OCI-LY1 (cell line): ENCODE data around the gene SRP19.

ENCODE experiments used
- H2AFZ ChIP-seq: fragments of 200-600 bp; sonication (generic), shearing (Covaris generic); 2 replicates; pipeline ENCODE4 v1.6.0; 2014; ENCODE audit warnings: antibody characterized with exemption, mild to moderate bottlenecking, low read length
- H3F3A ChIP-seq: fragments of 200-600 bp; sonication (generic), shearing (Covaris generic); 2 replicates; pipeline ENCODE4 v1.6.0; 2014; ENCODE audit warnings: mild to moderate bottlenecking, antibody characterized with exemption, low read length, moderate library complexity; ENCODE audit not compliant: insufficient read depth
- H3K27ac ChIP-seq: fragments of 200-600 bp; sonication (generic); 2 replicates; pipeline ENCODE4 v1.5.1; 2014; ENCODE audit warnings: low read length, mixed run types, mild to moderate bottlenecking, low read depth; ENCODE audit not compliant: poor library complexity, severe bottlenecking
- H3K27me3 ChIP-seq: fragments of 200-600 bp; sonication (generic); 2 replicates; pipeline ENCODE4 v1.6.0; 2014; ENCODE audit warnings: antibody characterized with exemption, mild to moderate bottlenecking, low read length, moderate library complexity; ENCODE audit not compliant: insufficient read depth
- H3K36me3 ChIP-seq: fragments of 200-600 bp; sonication (generic); 2 replicates; pipeline ENCODE4 v1.6.1; 2014; ENCODE audit warnings: mild to moderate bottlenecking, antibody characterized with exemption, low read length, moderate library complexity, mixed read lengths; ENCODE audit not compliant: insufficient read depth
- H3K4me1 ChIP-seq: fragments of 200-600 bp; sonication (generic); 2 replicates; pipeline ENCODE4 v1.5.1; 2014; ENCODE audit warnings: mild to moderate bottlenecking, low read length, moderate library complexity; ENCODE audit not compliant: insufficient read depth, severe bottlenecking
- H3K4me2 ChIP-seq: fragments of 200-600 bp; sonication (generic), shearing (Covaris generic); 2 replicates; pipeline ENCODE4 v1.6.1; 2014; ENCODE audit warnings: low read length
- H3K4me3 ChIP-seq: fragments of 200-600 bp; sonication (generic); 2 replicates; pipeline ENCODE4 v1.5.1; 2014; ENCODE audit warnings: low read length, low read depth, mild to moderate bottlenecking, mixed read lengths; ENCODE audit not compliant: poor library complexity, severe bottlenecking
- H3K79me2 ChIP-seq: fragments of 200-600 bp; shearing (Covaris generic); 2 replicates; pipeline ENCODE4 v1.6.1; 2016; ENCODE audit warnings: mixed run types, low read length, mixed read lengths; ENCODE audit not compliant: insufficient read depth
- H3K9ac ChIP-seq: fragments of 200-600 bp; sonication (generic), shearing (Covaris generic); 2 replicates; pipeline ENCODE4 v1.6.1; 2014; ENCODE audit warnings: mild to moderate bottlenecking, low read length, mixed read lengths
- H3K9me2 ChIP-seq: fragments of 200-600 bp; sonication (generic), shearing (Covaris generic); 2 replicates; pipeline ENCODE4 v1.6.1; 2014; ENCODE audit warnings: low read depth, mild to moderate bottlenecking, low read length, mixed read lengths
- H3K9me3 ChIP-seq: fragments of 200-600 bp; shearing (Covaris generic); 2 replicates; pipeline ENCODE4 v1.6.1; 2014; ENCODE audit warnings: low read length, mixed read lengths
- H4K20me1 ChIP-seq: fragments of 200-600 bp; sonication (generic), shearing (Covaris generic); 2 replicates; pipeline ENCODE4 v1.6.0; 2016; ENCODE audit warnings: mild to moderate bottlenecking, low read length; ENCODE audit not compliant: insufficient read depth
- EZH2 ChIP-seq: fragments of 200-600 bp; sonication (generic), shearing (Covaris generic); IDR thresholded peaks from 2 replicates; pipeline ENCODE4 v1.8.0; 2017; ENCODE audit warnings: borderline replicate concordance, mixed run types, mild to moderate bottlenecking, antibody characterized with exemption, low read length, moderate library complexity, mixed read lengths
- TF ChIP-seq, protein P1 (sequence below): fragments of 200-600 bp; sonication (generic), shearing (Covaris generic); IDR thresholded peaks from 2 replicates; pipeline ENCODE4 v1.5.1; 2017; ENCODE audit warnings: mild to moderate bottlenecking, antibody characterized with exemption, low read length, moderate library complexity, mixed read lengths

Gene SRP19

DNA sequence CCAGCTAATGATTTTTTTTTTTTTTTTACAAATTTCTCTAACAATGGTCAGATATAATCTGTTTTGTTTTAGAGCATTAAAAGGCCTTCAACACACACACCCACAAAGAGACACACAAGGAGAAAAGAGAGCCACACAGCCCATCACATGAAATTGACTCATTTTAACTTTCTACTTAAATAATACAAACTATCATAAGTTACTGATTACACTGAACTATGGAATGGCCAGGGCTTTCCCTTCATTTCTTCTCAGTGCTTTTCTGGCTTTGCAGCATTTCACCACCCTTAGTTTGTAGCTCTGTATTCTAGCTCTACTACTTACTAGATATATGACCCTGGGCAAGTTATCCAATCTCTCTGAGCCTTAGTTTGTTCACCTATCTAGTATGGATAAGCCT is 47.8 kb downstream of the SRP19 start:
- no peaks in the 10 kb centered on the region for H3K27me3 ChIP-seq
- peaks cover 42% of the 10 kb centered on the region for H3K36me3 ChIP-seq
- no peaks in the 10 kb centered on the region for H3F3A ChIP-seq
- TF ChIP-seq, protein P1, sequence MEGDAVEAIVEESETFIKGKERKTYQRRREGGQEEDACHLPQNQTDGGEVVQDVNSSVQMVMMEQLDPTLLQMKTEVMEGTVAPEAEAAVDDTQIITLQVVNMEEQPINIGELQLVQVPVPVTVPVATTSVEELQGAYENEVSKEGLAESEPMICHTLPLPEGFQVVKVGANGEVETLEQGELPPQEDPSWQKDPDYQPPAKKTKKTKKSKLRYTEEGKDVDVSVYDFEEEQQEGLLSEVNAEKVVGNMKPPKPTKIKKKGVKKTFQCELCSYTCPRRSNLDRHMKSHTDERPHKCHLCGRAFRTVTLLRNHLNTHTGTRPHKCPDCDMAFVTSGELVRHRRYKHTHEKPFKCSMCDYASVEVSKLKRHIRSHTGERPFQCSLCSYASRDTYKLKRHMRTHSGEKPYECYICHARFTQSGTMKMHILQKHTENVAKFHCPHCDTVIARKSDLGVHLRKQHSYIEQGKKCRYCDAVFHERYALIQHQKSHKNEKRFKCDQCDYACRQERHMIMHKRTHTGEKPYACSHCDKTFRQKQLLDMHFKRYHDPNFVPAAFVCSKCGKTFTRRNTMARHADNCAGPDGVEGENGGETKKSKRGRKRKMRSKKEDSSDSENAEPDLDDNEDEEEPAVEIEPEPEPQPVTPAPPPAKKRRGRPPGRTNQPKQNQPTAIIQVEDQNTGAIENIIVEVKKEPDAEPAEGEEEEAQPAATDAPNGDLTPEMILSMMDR, result no peak
- TF ChIP-seq EZH2, result no peak
- H4K20me1 ChIP-seq, result no peaks in the 10 kb centered on the region
- peaks cover 11% of the 10 kb centered on the region for H3K4me1 ChIP-seq
- H2AFZ ChIP-seq, result no peak overlapping the region
- H3K4me3 ChIP-seq, result no peak overlapping the region
- no peak overlapping the region for H3K9ac ChIP-seq
- no peak overlapping the region for H3K4me2 ChIP-seq
- H3K9me3 ChIP-seq, result no peaks in the 10 kb centered on the region
- H3K79me2 ChIP-seq, result no peaks in the 10 kb centered on the region
- H3K27ac ChIP-seq, result no peak overlapping the region
- H3K9me2 ChIP-seq, result no peaks in the 10 kb centered on the region

DNA sequence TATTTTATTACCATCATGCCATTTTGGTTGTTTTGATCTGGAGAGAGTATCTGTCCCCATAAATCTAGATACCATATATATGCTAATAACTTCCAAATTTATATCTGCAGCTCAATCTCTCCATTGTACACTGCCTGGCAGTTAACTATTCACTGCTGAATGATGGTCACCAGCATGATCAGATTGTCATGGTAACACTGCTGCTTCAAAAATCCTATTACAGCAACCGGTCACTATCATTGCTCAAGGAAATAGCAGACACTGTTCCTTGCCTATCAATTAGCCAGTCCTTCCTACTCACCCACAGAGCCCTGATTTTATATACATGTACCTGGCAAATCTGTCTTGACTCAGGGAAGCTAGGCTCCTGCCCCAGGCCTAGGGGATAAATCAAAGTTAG is 49.4 kb downstream of the SRP19 start:
- Histone ChIP-seq H3K27me3 (no peaks in the 10 kb centered on the region), H3K4me1 (peaks cover 11% of the 10 kb centered on the region), H3K9ac (no peak overlapping the region), H3F3A (no peaks in the 10 kb centered on the region), H3K27ac (no peak overlapping the region), H3K4me2 (no peak overlapping the region), H3K36me3 (peaks cover 59% of the 10 kb centered on the region), H4K20me1 (no peaks in the 10 kb centered on the region), H3K9me2 (no peaks in the 10 kb centered on the region), H3K4me3 (no peak overlapping the region), H2AFZ (no peak overlapping the region), H3K9me3 (no peaks in the 10 kb centered on the region), H3K79me2 (no peaks in the 10 kb centered on the region)
- TF ChIP-seq, protein P1, result no peak
- no peak for TF ChIP-seq EZH2

DNA sequence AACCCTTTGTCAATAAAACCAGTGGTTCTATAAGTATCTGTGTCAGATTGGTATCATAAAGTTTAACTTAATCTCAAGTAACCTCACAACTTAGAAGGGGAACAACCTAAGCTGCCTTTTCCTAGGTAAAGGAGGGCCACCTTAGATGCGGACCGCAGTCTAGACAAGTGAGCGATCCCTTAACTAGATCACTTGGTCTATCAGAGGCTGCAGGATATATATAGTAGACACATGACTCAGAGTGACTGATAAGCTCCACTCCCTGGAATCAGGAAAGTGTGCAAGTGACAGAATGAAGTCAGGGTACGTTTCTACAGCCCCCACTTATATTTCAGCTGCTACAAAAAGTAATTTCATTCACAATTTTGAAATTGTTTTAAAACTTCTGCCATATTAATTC is 53.5 kb downstream of the SRP19 start:
- H3K36me3 ChIP-seq, result peaks cover 78% of the 10 kb centered on the region

More for the DNA sequence above, 53.5 kb downstream of the SRP19 start:
- Histone ChIP-seq H3K27me3 (no peaks in the 10 kb centered on the region), H3K9me3 (no peaks in the 10 kb centered on the region), H3F3A (no peaks in the 10 kb centered on the region), H3K4me3 (no peak overlapping the region), H3K79me2 (no peaks in the 10 kb centered on the region), H3K4me2 (no peak overlapping the region), H3K9ac (no peak overlapping the region), H3K4me1 (peaks cover 10% of the 10 kb centered on the region), H2AFZ (no peak overlapping the region), H4K20me1 (no peaks in the 10 kb centered on the region), H3K9me2 (no peaks in the 10 kb centered on the region), H3K27ac (no peak overlapping the region)
- TF ChIP-seq, protein P1, result no peak
- TF ChIP-seq EZH2, result no peak
